OCI-LY1 (cell line): ENCODE data around the gene POLR3H.
A peak's percentile ranks its signal among the peaks of the same experiment; 100 is the strongest.

Source experiments
- H2AFZ ChIP-seq: fragments of 200-600 bp; sonication (generic), shearing (Covaris generic); 2 replicates; pipeline ENCODE4 v1.6.0; 2014; ENCODE audit warnings: antibody characterized with exemption, mild to moderate bottlenecking, low read length
- H3F3A ChIP-seq: fragments of 200-600 bp; sonication (generic), shearing (Covaris generic); 2 replicates; pipeline ENCODE4 v1.6.0; 2014; ENCODE audit warnings: mild to moderate bottlenecking, antibody characterized with exemption, low read length, moderate library complexity; ENCODE audit not compliant: insufficient read depth
- H3K27ac ChIP-seq: fragments of 200-600 bp; sonication (generic); 2 replicates; pipeline ENCODE4 v1.5.1; 2014; ENCODE audit warnings: low read length, mixed run types, mild to moderate bottlenecking, low read depth; ENCODE audit not compliant: poor library complexity, severe bottlenecking
- H3K27me3 ChIP-seq: fragments of 200-600 bp; sonication (generic); 2 replicates; pipeline ENCODE4 v1.6.0; 2014; ENCODE audit warnings: antibody characterized with exemption, mild to moderate bottlenecking, low read length, moderate library complexity; ENCODE audit not compliant: insufficient read depth
- H3K36me3 ChIP-seq: fragments of 200-600 bp; sonication (generic); 2 replicates; pipeline ENCODE4 v1.6.1; 2014; ENCODE audit warnings: mild to moderate bottlenecking, antibody characterized with exemption, low read length, moderate library complexity, mixed read lengths; ENCODE audit not compliant: insufficient read depth
- H3K4me1 ChIP-seq: fragments of 200-600 bp; sonication (generic); 2 replicates; pipeline ENCODE4 v1.5.1; 2014; ENCODE audit warnings: mild to moderate bottlenecking, low read length, moderate library complexity; ENCODE audit not compliant: insufficient read depth, severe bottlenecking
- H3K4me2 ChIP-seq: fragments of 200-600 bp; sonication (generic), shearing (Covaris generic); 2 replicates; pipeline ENCODE4 v1.6.1; 2014; ENCODE audit warnings: low read length
- H3K4me3 ChIP-seq: fragments of 200-600 bp; sonication (generic); 2 replicates; pipeline ENCODE4 v1.5.1; 2014; ENCODE audit warnings: low read length, low read depth, mild to moderate bottlenecking, mixed read lengths; ENCODE audit not compliant: poor library complexity, severe bottlenecking
- H3K79me2 ChIP-seq: fragments of 200-600 bp; shearing (Covaris generic); 2 replicates; pipeline ENCODE4 v1.6.1; 2016; ENCODE audit warnings: mixed run types, low read length, mixed read lengths; ENCODE audit not compliant: insufficient read depth
- H3K9ac ChIP-seq: fragments of 200-600 bp; sonication (generic), shearing (Covaris generic); 2 replicates; pipeline ENCODE4 v1.6.1; 2014; ENCODE audit warnings: mild to moderate bottlenecking, low read length, mixed read lengths
- H3K9me2 ChIP-seq: fragments of 200-600 bp; sonication (generic), shearing (Covaris generic); 2 replicates; pipeline ENCODE4 v1.6.1; 2014; ENCODE audit warnings: low read depth, mild to moderate bottlenecking, low read length, mixed read lengths
- H3K9me3 ChIP-seq: fragments of 200-600 bp; shearing (Covaris generic); 2 replicates; pipeline ENCODE4 v1.6.1; 2014; ENCODE audit warnings: low read length, mixed read lengths
- H4K20me1 ChIP-seq: fragments of 200-600 bp; sonication (generic), shearing (Covaris generic); 2 replicates; pipeline ENCODE4 v1.6.0; 2016; ENCODE audit warnings: mild to moderate bottlenecking, low read length; ENCODE audit not compliant: insufficient read depth
- CTCF ChIP-seq: fragments of 200-600 bp; sonication (generic), shearing (Covaris generic); IDR thresholded peaks from 2 replicates; pipeline ENCODE4 v1.5.1; 2017; ENCODE audit warnings: mild to moderate bottlenecking, antibody characterized with exemption, low read length, moderate library complexity, mixed read lengths
- EZH2 ChIP-seq: fragments of 200-600 bp; sonication (generic), shearing (Covaris generic); IDR thresholded peaks from 2 replicates; pipeline ENCODE4 v1.8.0; 2017; ENCODE audit warnings: borderline replicate concordance, mixed run types, mild to moderate bottlenecking, antibody characterized with exemption, low read length, moderate library complexity, mixed read lengths

POLR3H gene

DNA sequence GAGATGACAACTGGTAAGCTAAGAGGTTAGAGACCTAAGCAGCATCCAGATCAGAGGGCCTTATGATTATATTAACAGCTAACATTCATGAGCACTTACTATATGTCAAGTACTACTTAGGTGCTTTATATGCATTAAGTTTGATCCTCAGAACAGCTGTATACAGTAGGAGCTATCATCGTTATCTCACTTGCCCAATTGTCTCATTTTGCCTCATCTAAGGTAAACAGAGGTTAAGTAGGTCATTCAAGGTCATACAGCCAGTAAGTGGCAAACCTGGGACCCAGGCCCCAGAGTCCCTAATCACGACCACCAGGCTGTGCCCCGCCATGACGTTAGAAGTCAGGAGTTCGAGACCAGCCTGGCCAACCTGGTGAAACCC is 4.6 kb upstream of the POLR3H start:
- Histone ChIP-seq H3K79me2 (peaks cover 3% of the 10 kb centered on the region), H3F3A (no peaks in the 10 kb centered on the region), H3K4me3 (no peak overlapping the region), H3K9me2 (no peaks in the 10 kb centered on the region), H3K27me3 (no peaks in the 10 kb centered on the region), H3K4me1 (peaks cover 16% of the 10 kb centered on the region), H2AFZ (no peak overlapping the region), H3K4me2 (no peak overlapping the region), H3K9ac (no peak overlapping the region), H3K36me3 (no peaks in the 10 kb centered on the region), H4K20me1 (no peaks in the 10 kb centered on the region), H3K27ac (no peak overlapping the region), H3K9me3 (no peaks in the 10 kb centered on the region)
- TF ChIP-seq CTCF (no peak), EZH2 (no peak)

- H3K4me1 ChIP-seq, result peaks cover 38% of the 10 kb centered on the region
- H4K20me1 ChIP-seq, result no peaks in the 10 kb centered on the region
- no peaks in the 10 kb centered on the region for H3K27me3 ChIP-seq
- H3F3A ChIP-seq, result no peaks in the 10 kb centered on the region
- H3K4me2 ChIP-seq, result peak overlapping the region; percentile 63
- TF ChIP-seq EZH2 (no peak), CTCF (no peak)
- peaks cover 25% of the 10 kb centered on the region for H3K79me2 ChIP-seq
- no peaks in the 10 kb centered on the region for H3K9me3 ChIP-seq
- H3K27ac ChIP-seq, result peak overlapping the region; percentile 8
- peak overlapping the region; percentile 12; the same call in 1 of the 2 replicates for H3K9ac ChIP-seq
- H3K9me2 ChIP-seq, result no peaks in the 10 kb centered on the region
- H2AFZ ChIP-seq, result peak overlapping the region; percentile 2; the same call in 1 of the 2 replicates
- peak overlapping the region; percentile 96 for H3K4me3 ChIP-seq
- H3K36me3 ChIP-seq, result peaks cover 3% of the 10 kb centered on the region; the same call in 1 of the 2 replicates
Measured at GRCh38 chr22:41544671-41545476, 604 bp upstream of the POLR3H start.

DNA sequence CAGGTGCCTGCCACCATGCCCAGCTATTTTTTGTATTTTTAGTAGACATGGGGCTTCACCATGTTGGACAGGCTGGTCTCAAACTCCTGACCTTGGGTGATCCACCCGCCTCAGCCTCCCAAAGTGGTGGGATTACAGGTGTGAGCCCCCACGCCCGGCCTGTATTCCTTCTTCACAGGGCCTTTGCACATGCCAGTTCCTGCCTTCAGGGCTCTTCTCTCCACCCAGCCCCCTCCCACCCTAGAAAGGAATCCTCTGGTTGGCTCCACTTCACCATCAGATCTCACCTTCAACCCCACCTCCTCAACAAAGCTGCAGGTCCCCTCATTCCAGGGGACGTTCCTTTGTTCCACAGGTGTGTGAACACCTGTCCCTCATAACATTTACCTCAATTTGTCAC is 2.0 kb downstream of the POLR3H start:
- Histone ChIP-seq H3K4me3 (peak overlapping the region; percentile 96), H3K9ac (no peak overlapping the region), H3K4me2 (peak overlapping the region; percentile 63)

More for the DNA sequence above, 2.0 kb downstream of the POLR3H start:
- Histone ChIP-seq H3K79me2 (peaks cover 25% of the 10 kb centered on the region), H2AFZ (no peak overlapping the region), H3K9me3 (no peaks in the 10 kb centered on the region), H3K9me2 (no peaks in the 10 kb centered on the region), H3K36me3 (peaks cover 25% of the 10 kb centered on the region), H3F3A (no peaks in the 10 kb centered on the region), H3K27me3 (no peaks in the 10 kb centered on the region), H3K27ac (no peak overlapping the region), H4K20me1 (no peaks in the 10 kb centered on the region), H3K4me1 (peaks cover 38% of the 10 kb centered on the region)
- TF ChIP-seq EZH2 (no peak), CTCF (no peak)
